Fibroblast of lung (primary cell): ENCODE data around the gene SPNS3.

Experiments used
- EZH2 ChIP-seq: IDR thresholded peaks from 2 replicates; pipeline ENCODE4 v1.5.1; 2012; ENCODE audit warnings: low read length, control low read depth, mild to moderate bottlenecking; ENCODE audit errors: missing control alignments
- TF ChIP-seq, protein P1 (sequence below), 2 donors: IDR thresholded peaks in 1 of 2; conservative IDR thresholded peaks in 1 of 2; 1 replicate in 1 of 2; 2 replicates in 1 of 2; pipeline ENCODE4 v1.5.1; 2011 to 2012; ENCODE audit warnings: low read length in 2 of 2, control low read depth in 1 of 2, inconsistent platforms in 1 of 2, low read depth in 1 of 2, mild to moderate bottlenecking in 1 of 2

DNA sequence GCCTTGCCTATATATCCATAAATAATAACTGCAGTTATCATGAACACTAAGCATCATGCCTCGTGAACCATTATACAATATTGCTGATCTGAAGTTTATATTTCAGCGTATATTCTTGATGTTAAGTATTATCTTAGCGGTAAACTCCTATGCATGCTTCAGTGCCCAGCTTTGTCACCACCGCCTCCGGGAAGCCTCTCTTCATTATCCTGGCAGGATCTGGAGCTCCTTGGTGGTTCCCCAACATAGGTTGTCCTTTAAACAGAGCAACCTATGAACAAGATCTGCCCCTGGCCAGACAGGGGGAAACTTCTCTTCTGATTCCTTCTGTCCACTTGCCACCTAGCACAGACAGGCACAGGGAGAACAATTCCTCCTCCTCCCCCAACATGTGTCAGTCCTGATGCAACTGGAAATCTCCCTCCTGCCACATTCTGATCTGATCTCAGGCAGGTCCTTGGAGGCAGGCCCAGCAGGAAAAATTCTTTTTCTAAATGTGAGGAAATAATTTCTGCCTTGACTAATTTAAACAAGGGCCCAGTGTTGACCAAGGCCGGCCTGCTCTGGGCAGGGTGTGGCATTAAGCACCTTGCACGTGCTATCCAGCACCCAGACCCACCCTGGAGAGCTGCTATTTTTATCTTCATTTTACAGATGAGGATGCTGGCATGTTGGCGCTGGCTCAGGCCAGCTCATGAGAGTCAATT, 87.3 kb downstream of the SPNS3 start:
- TF ChIP-seq, protein P1, sequence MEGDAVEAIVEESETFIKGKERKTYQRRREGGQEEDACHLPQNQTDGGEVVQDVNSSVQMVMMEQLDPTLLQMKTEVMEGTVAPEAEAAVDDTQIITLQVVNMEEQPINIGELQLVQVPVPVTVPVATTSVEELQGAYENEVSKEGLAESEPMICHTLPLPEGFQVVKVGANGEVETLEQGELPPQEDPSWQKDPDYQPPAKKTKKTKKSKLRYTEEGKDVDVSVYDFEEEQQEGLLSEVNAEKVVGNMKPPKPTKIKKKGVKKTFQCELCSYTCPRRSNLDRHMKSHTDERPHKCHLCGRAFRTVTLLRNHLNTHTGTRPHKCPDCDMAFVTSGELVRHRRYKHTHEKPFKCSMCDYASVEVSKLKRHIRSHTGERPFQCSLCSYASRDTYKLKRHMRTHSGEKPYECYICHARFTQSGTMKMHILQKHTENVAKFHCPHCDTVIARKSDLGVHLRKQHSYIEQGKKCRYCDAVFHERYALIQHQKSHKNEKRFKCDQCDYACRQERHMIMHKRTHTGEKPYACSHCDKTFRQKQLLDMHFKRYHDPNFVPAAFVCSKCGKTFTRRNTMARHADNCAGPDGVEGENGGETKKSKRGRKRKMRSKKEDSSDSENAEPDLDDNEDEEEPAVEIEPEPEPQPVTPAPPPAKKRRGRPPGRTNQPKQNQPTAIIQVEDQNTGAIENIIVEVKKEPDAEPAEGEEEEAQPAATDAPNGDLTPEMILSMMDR (conservative IDR thresholded peaks at IDR 0.05 in 1 of 2, IDR thresholded peaks at IDR 0.05 in 1 of 2; ENCODE audit: low read depth in 1 of 2, low read length in 2 of 2) = no peak
- TF ChIP-seq EZH2 = no peak
